Mesodermal cell (in vitro differentiated cells): ENCODE measurements around the gene UIMC1.
"Not testable (repeated sequence)": the region's sequence is repeated elsewhere in the genome, so short reads cannot be mapped to it uniquely, and the experiment has no call there.

Source experiments
- H3K27ac ChIP-seq: 2 replicates; pipeline ENCODE4 v1.7.0; 2013; ENCODE audit warnings: mild to moderate bottlenecking, low read depth, low read length, moderate library complexity; ENCODE audit not compliant: severe bottlenecking
- H3K36me3 ChIP-seq: 2 replicates; pipeline ENCODE4 v1.7.1; 2013; ENCODE audit warnings: mild to moderate bottlenecking, low read length, moderate library complexity; ENCODE audit not compliant: control insufficient read depth, insufficient read depth
- H3K4me1 ChIP-seq: one replicate; pipeline ENCODE4 v1.7.1; 2013; ENCODE audit warnings: mild to moderate bottlenecking, low read length; ENCODE audit not compliant: insufficient read depth, control insufficient read depth, poor library complexity, severe bottlenecking
- H3K4me3 ChIP-seq: 2 replicates; pipeline ENCODE4 v1.7.0; 2013; ENCODE audit warnings: low read length, control low read depth, mild to moderate bottlenecking; ENCODE audit not compliant: insufficient read depth, poor library complexity, severe bottlenecking; ENCODE audit errors: extremely low read depth
- H3K9me3 ChIP-seq: 2 replicates; pipeline ENCODE4 v1.7.1; 2013; ENCODE audit warnings: mild to moderate bottlenecking, low read length, moderate library complexity; ENCODE audit not compliant: control insufficient read depth
- WGBS, 2 experiments: methylation state at CpG; one replicate each; pipeline ENCODE4 v1.1.5; 2013; ENCODE audit warnings: missing lambda C conversion rate in 2 of 2; ENCODE audit not compliant: insufficient coverage in 2 of 2; 5-methylcytosine and 5-hydroxymethylcytosine counted together

The UIMC1 gene

DNA sequence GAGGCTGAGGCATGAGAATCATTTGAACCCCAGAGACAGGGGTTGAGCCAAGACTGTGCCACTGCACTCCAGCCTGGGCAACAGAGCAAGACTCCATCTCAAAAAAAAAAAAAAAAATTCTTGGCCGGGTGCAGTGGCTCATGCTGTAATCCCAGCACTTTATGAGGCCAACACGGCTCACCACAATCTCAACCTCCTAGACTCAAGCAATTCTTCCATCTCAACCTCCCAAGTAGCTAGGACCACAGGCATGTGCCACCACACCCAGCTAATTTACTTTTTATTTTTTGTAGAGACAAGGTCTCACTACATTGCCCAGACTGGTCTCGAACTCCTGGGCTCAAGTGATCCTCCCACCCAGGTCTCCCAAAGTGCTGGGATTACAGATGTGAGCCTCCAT, 13.5 kb downstream of the UIMC1 start:
- Histone ChIP-seq H3K9me3 (peaks cover 15% of the 10 kb centered on the region), H3K36me3 (peaks cover 36% of the 10 kb centered on the region)
- 95 to 100% methylated on average over 3 of the region's 3 CpGs for WGBS, 2 experiments
- not testable (repeated sequence) for H3K4me1 ChIP-seq, H3K4me3 ChIP-seq, H3K27ac ChIP-seq

DNA sequence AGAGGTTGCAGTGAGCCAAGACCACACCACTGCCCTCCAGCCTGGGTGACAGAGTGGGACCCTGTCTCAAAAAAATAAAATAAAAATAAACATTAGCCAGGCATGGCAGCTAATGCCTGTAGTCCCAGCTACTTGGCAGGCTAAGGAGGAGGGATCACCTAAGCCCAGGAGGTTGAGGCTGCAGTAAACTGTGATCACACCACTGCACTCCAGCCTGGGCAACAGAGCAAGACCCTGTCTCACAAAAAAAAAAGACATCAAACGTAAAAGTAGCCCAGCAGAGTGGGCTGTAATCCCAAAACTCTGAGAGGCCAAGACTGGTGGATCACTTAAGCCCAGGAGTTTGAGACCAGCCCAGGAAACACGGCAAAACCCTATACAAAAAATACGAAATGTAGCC, 19.0 kb downstream of the UIMC1 start:
- 92 to 95% methylated on average over 2 of the region's 3 CpGs for WGBS, 2 experiments
- no peaks in the 10 kb centered on the region for H3K4me1 ChIP-seq
- H3K4me3 ChIP-seq = no peak overlapping the region
- H3K27ac ChIP-seq = no peak overlapping the region
- peaks cover 42% of the 10 kb centered on the region for H3K36me3 ChIP-seq
- peaks cover 18% of the 10 kb centered on the region for H3K9me3 ChIP-seq

DNA sequence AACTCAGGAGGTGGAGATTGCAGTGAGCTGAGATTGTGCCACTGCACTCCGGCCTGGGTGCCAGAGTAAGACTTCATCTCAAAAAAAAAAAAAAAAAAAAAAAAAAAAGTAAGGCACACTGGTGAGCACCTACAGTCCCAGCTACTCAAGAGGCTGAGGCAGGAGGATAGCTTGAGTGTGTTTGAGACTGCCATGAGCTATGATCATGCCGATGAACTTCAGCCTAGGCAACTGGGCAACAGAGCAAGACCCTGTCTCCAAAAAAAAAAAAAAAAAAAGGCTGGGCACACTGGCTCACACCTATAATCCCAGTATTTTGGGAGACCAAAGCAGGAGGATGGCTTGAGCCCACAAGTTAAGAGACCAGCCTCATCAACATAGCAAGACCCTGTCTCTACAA, 20.3 kb downstream of the UIMC1 start:
- peaks cover 49% of the 10 kb centered on the region for H3K36me3 ChIP-seq

DNA sequence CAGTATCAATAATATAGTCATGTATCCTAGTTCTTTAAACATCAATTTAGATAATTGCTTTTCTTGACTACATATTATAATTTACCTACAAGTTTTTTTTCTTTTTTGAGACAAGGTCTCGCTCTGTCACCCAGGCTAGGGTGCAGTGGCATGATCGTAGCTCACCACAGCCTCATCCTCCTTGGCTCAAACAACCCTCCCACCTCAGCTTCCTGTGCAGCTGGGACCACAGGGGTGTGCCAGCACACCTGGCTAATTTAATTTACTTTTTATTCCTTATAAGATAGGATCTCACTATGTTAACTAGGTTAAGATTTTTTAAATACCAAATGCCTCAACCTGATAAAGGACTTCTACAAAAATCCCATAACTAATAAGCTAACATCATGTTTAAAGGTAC, 21.1 kb downstream of the UIMC1 start:
- no peak overlapping the region for H3K27ac ChIP-seq
- H3K9me3 ChIP-seq = peaks cover 18% of the 10 kb centered on the region
- no peaks in the 10 kb centered on the region for H3K4me1 ChIP-seq
- WGBS, 2 experiments = 93 to 100% methylated on average over 2 of the region's 2 CpGs
- peaks cover 57% of the 10 kb centered on the region for H3K36me3 ChIP-seq
- H3K4me3 ChIP-seq = no peak overlapping the region

More for the DNA sequence above, 20.3 kb downstream of the UIMC1 start:
- peaks cover 18% of the 10 kb centered on the region for H3K9me3 ChIP-seq
- no peaks in the 10 kb centered on the region for H3K4me1 ChIP-seq
- H3K27ac ChIP-seq = no peak overlapping the region
- 100% methylated on average over 1 of the region's 2 CpGs; no CpG with 5 or more reads in 1 of the 2 experiments for WGBS, 2 experiments
- no peak overlapping the region for H3K4me3 ChIP-seq

DNA sequence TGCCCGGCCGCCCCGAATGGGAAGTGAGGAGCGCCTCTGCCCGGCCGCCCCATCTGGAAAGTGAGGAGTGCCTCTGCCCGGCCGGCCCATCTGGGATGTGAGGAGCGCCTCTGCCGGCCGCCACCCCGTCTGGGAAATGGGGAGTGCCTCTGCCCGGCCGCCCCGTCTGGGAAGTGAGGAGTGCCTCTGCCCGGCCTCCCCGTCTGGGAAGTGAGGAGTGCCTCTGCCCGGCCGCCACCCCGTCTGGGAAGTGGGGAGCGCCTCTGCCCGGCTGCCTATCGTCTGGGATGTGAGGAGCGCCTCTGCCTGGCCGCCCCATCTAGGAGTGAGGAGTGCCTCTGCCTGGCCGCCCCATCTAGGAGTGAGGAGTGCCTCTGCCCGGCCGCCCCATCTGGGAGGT, 22.4 kb downstream of the UIMC1 start:
- not testable (repeated sequence) for H3K4me1 ChIP-seq, H3K27ac ChIP-seq, H3K4me3 ChIP-seq
- Histone ChIP-seq H3K36me3 (peaks cover 63% of the 10 kb centered on the region), H3K9me3 (peaks cover 18% of the 10 kb centered on the region)
- 97% methylated on average over 22 to 28 of the region's 28 CpGs for WGBS, 2 experiments

DNA sequence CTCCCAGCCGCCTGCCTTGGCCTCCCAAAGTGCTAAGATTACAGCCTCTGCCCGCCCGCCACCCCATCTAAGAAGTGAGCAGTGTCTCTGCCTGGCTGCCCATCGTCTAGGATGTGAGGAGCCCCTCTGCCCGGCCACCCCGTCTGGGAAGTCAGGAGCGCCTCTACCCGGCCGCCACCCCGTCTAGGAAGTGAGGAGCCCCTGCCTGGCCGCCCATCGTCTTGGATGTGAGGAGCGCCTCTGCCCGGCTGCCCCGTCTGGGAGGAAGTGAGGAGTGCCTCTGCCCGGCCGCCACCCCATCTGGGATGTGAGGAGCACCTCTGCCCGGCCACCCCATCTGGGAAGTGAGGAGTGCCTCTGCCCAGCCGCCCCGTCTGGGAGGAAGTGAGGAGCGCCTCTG, 23.0 kb downstream of the UIMC1 start:
- H3K4me3 ChIP-seq, H3K4me1 ChIP-seq, H3K27ac ChIP-seq: not testable (repeated sequence)
- Histone ChIP-seq H3K36me3 (peaks cover 63% of the 10 kb centered on the region), H3K9me3 (peaks cover 18% of the 10 kb centered on the region)
- 93% methylated on average over 8 to 19 of the region's 21 CpGs for WGBS, 2 experiments

DNA sequence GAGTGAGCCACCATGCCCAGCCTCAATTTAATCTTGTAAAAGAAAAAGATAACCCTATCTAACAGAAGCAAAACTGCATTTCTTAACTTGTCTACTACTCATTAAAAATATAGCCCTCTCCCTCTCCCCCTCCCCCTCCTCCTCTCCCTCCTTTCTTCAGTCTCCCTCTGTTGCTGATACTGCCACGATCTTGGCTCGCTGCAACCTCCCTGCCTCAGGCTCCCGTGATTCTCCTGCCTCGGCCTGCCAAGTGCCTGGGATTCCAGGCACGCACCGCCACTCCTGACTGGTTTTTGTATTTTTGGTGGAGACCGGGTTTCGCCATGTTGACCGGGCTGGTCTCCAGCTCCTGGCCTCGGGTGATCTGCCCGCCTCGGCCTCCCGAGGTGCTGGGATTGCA, 23.5 kb downstream of the UIMC1 start:
- not testable (repeated sequence) for H3K27ac ChIP-seq, H3K4me3 ChIP-seq, H3K4me1 ChIP-seq
- H3K9me3 ChIP-seq = peaks cover 16% of the 10 kb centered on the region
- peaks cover 58% of the 10 kb centered on the region for H3K36me3 ChIP-seq
- WGBS, 2 experiments = 86 to 87% methylated on average over 4 of the region's 13 CpGs

DNA sequence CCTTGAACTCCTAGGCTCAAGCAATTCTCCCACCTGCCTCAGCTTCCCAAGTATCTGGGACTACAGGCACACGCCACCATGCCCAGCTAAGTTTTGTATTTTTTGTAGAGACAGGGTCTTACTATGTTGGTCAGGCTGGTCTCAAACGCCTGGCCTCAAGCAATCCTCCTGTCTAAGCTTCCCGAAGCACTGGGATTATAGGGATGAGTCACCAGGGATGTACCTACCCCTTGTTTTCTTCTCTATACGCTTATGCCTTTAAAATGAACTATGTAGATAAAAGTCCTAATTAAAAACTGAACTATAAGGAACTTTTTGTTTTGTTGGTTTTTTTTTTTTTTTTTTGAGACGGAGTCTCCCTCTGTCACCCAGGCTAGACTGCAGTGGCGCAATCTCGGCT, 25.8 kb downstream of the UIMC1 start:
- peaks cover 62% of the 10 kb centered on the region for H3K36me3 ChIP-seq
- WGBS, 2 experiments = 97 to 100% methylated on average over 2 to 5 of the region's 7 CpGs
- H3K4me1 ChIP-seq = no peaks in the 10 kb centered on the region
- peaks cover 9% of the 10 kb centered on the region for H3K9me3 ChIP-seq
- no peak overlapping the region for H3K27ac ChIP-seq
- H3K4me3 ChIP-seq = no peak overlapping the region

DNA sequence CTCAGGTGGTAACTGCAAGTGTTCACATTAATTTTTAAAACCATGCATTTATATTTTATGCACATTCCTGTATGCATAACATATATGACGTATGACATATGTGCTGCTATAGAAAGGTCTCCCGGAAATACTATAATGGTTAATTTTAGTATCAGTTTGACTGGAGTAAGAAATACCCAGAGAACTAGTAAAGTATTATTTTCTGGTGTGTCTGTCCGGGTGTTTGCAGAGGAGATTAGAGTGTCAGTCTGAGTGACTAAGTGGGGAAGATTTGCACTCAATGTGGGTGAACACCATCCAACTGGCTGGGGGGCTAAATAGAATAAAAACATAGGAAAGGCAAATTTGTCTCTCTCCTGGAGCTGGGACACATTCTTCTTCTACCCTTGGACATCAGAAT, 26.9 kb downstream of the UIMC1 start:
- peaks cover 59% of the 10 kb centered on the region for H3K36me3 ChIP-seq
- WGBS, 2 experiments = 100% methylated on average over 2 to 3 of the region's 3 CpGs
- no peak overlapping the region for H3K4me3 ChIP-seq
- no peak overlapping the region for H3K27ac ChIP-seq
- H3K4me1 ChIP-seq = no peaks in the 10 kb centered on the region
- H3K9me3 ChIP-seq = no peaks in the 10 kb centered on the region

DNA sequence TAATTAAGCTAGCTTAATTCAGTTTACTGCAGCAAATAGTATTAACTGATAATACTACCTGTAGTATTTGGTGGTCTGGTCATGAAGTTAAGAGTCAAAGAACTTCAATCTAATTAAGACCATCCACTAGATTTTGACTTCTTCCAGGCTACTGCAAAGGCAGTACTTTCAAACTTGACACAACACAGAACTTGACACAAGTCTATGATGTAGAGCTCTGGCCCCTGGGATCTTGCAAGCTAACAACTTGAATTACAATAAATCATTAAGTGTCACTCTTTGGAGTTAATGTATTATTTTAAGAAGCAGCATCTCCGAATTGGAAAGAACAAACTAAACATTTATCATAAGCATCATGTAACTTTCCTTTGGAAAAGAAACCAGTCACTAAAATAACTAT, 40.9 kb downstream of the UIMC1 start:
- no peaks in the 10 kb centered on the region for H3K4me1 ChIP-seq
- no peak overlapping the region for H3K27ac ChIP-seq
- H3K36me3 ChIP-seq = peaks cover 57% of the 10 kb centered on the region
- no peak overlapping the region for H3K4me3 ChIP-seq
- WGBS, 2 experiments = no CpG with 5 or more reads among the region's 1 CpG
- no peaks in the 10 kb centered on the region for H3K9me3 ChIP-seq

DNA sequence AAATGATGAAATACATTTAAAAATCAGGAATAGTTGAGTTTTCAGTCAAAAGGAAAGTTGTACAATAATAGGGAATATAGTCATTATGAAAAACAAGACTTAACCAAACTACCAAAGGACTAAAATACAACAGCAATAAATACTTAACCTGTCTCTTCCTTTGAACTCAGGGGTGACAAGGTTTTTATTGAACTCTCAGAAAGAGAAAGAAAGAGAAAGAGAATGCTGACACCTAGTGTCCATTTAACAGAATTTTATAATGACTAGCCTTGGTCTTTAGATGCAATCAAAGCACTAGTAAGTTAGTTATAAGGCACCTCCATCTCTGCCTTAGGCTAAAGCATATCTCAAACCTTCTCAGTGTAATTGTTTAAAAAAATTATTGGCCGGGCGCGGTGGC, 47.5 kb downstream of the UIMC1 start:
- 86% methylated on average over 3 of the region's 3 CpGs; no CpG with 5 or more reads in 1 of the 2 experiments for WGBS, 2 experiments
- Histone ChIP-seq H3K4me1 (no peaks in the 10 kb centered on the region), H3K36me3 (peaks cover 51% of the 10 kb centered on the region), H3K9me3 (no peaks in the 10 kb centered on the region), H3K4me3 (no peak overlapping the region), H3K27ac (no peak overlapping the region)
